SK-N-SH (cell line): ENCODE measurements around the gene NRIP1. TPM values are rescaled to one million over a fixed set of nuclear protein-coding genes. Genes with fewer than 3 reads are reported as not detected.

ENCODE experiments used
- CTCF ChIA-PET: fragments of 300-600, 350-600 bp; formaldehyde crosslinking; extraction: SDS; loops from one replicate; lab custom pipeline; 2021; lab: Yijun Ruan, JAX
- POLR2A ChIA-PET: fragments of 350-600 bp; sonication (Branson Sonifier 250); formaldehyde crosslinking; extraction: SDS; loops from one replicate; lab custom pipeline; 2020; ENCODE audit warnings: antibody characterized with exemption, inconsistent platforms; lab: Yijun Ruan, JAX
- DNase-seq: peaks from one replicate; pipeline ENCODE4 v3.0.0; 2012
- H2AFZ ChIP-seq: fragments of 200-600 bp; sonication (generic); 2 replicates; pipeline ENCODE4 v1.8.1; 2016; ENCODE audit warnings: antibody characterized with exemption, mild to moderate bottlenecking, low read depth
- H3F3A ChIP-seq: fragments of 200-600 bp; sonication (generic); replicated peaks from 2 replicates; pipeline ENCODE3; 2016; ENCODE audit warnings: antibody characterized with exemption, mild to moderate bottlenecking; ENCODE audit not compliant: insufficient read depth
- H3K27ac ChIP-seq, 2 experiments: fragments of 200-500 bp in 1 of 2; fragments of 200-600 bp in 1 of 2; sonication (Bioruptor generic) in 1 of 2; sonication (generic), shearing (Covaris generic) in 1 of 2; 2 replicates each; pipeline versions ENCODE4 v1.5.1 to v1.6.1; 2014 to 2016; ENCODE audit warnings: low read depth in 2 of 2, inconsistent platforms in 1 of 2, low read length in 1 of 2, mild to moderate bottlenecking in 1 of 2, mixed read lengths in 1 of 2
- H3K27me3 ChIP-seq: fragments of 200-600 bp; sonication (generic), shearing (Covaris generic); 2 replicates; pipeline ENCODE4 v1.6.1; 2016; ENCODE audit warnings: mixed run types; ENCODE audit not compliant: insufficient read depth
- H3K36me3 ChIP-seq, 2 experiments: fragments of 200-500 bp in 1 of 2; fragments of 200-600 bp in 1 of 2; sonication (Bioruptor generic) in 1 of 2; sonication (generic) in 1 of 2; replicated peaks in 1 of 2; 2 replicates each; pipeline versions ENCODE3 to v1.5.1; 2014 to 2016; ENCODE audit warnings: low read length in 1 of 2, mild to moderate bottlenecking in 1 of 2; ENCODE audit not compliant: insufficient read depth in 2 of 2, control insufficient read depth in 1 of 2
- H3K4me1 ChIP-seq, 2 experiments: fragments of 200-500 bp in 1 of 2; fragments of 200-600 bp in 1 of 2; sonication (Bioruptor generic) in 1 of 2; sonication (generic), shearing (Covaris generic) in 1 of 2; 2 replicates each; pipeline versions ENCODE4 v1.5.1 to v1.6.1; 2014 to 2016; ENCODE audit warnings: low read depth in 1 of 2, low read length in 1 of 2, mixed run types in 1 of 2; ENCODE audit not compliant: insufficient read depth in 2 of 2, control insufficient read depth in 1 of 2
- H3K4me2 ChIP-seq: fragments of 200-600 bp; sonication (generic), shearing (Covaris generic); 2 replicates; pipeline ENCODE4 v1.6.1; 2017; ENCODE audit warnings: mixed run types
- H3K4me3 ChIP-seq, 2 experiments: fragments of 200-500 bp in 1 of 2; fragments of 200-600 bp in 1 of 2; sonication (Bioruptor generic) in 1 of 2; sonication (generic), shearing (Covaris generic) in 1 of 2; 2 replicates each; pipeline versions ENCODE4 v1.5.1 to v1.8.1; 2014 to 2016; ENCODE audit warnings: low read depth in 2 of 2, inconsistent platforms in 1 of 2, low read length in 1 of 2, mild to moderate bottlenecking in 1 of 2, mixed read lengths in 1 of 2, moderate library complexity in 1 of 2
- H3K79me2 ChIP-seq: fragments of 200-600 bp; sonication (generic); 2 replicates; pipeline ENCODE4 v1.8.1; 2017; ENCODE audit warnings: mild to moderate bottlenecking; ENCODE audit not compliant: insufficient read depth
- H3K9ac ChIP-seq: fragments of 200-600 bp; sonication (generic); 2 replicates; pipeline ENCODE4 v1.6.1; 2017; ENCODE audit warnings: mixed run types
- H3K9me2 ChIP-seq: fragments of 200-600 bp; sonication (generic); 2 replicates; pipeline ENCODE4 v1.6.1; 2017; ENCODE audit warnings: mixed run types
- H3K9me3 ChIP-seq: fragments of 200-600 bp; sonication (generic); 2 replicates; pipeline ENCODE4 v1.6.1; 2017; ENCODE audit warnings: mixed run types, mild to moderate bottlenecking, moderate library complexity
- H4K20me1 ChIP-seq: fragments of 200-600 bp; sonication (generic); 2 replicates; pipeline ENCODE4 v1.6.1; 2017; ENCODE audit warnings: mild to moderate bottlenecking, mixed run types; ENCODE audit not compliant: insufficient read depth
- CHD2 ChIP-seq: fragments of 150-350 bp; IDR thresholded peaks from 2 replicates; pipeline ENCODE4 v1.6.1; 2018; ENCODE audit warnings: low read length; ENCODE audit not compliant: partially characterized antibody
- CTCF ChIP-seq: fragments of 200-600 bp; sonication (generic); IDR thresholded peaks from 2 replicates; pipeline ENCODE4 v1.6.1; 2017; ENCODE audit warnings: antibody characterized with exemption, mild to moderate bottlenecking, moderate library complexity
- EP300 ChIP-seq, 2 experiments: IDR thresholded peaks; 2 replicates each; pipeline versions ENCODE4 v1.4.0 to v1.6.1; 2012; ENCODE audit warnings: borderline replicate concordance in 1 of 2, low read depth in 1 of 2, low read length in 1 of 2
- EZH2phosphoT487 ChIP-seq: fragments of 200-600 bp; sonication (generic); IDR thresholded peaks from 2 replicates; pipeline ENCODE4 v1.6.1; 2017; ENCODE audit warnings: low read depth, mixed run types, mild to moderate bottlenecking, antibody characterized with exemption, moderate library complexity, borderline replicate concordance
- FOXJ3 ChIP-seq: sonication (generic); formaldehyde crosslinking; IDR thresholded peaks from 2 replicates; pipeline ENCODE4 v1.5.1; 2020; ENCODE audit warnings: mild to moderate bottlenecking, missing genetic modification reagents
- JUND ChIP-seq: IDR thresholded peaks from 2 replicates; pipeline ENCODE4 v1.4.0; 2012
- MAX ChIP-seq: IDR thresholded peaks from 2 replicates; pipeline ENCODE4 v1.4.0; 2012; ENCODE audit warnings: low read depth
- MXI1 ChIP-seq: IDR thresholded peaks from 2 replicates; pipeline ENCODE4 v1.6.1; 2012; ENCODE audit warnings: mild to moderate bottlenecking, low read depth, low read length, improper control_type of control experiment
- NRF1 ChIP-seq: IDR thresholded peaks from 2 replicates; pipeline ENCODE4 v1.6.1; 2012; ENCODE audit warnings: low read depth, mild to moderate bottlenecking, low read length
- REST ChIP-seq: IDR thresholded peaks from 2 replicates; pipeline ENCODE4 v1.6.1; 2012; ENCODE audit warnings: mild to moderate bottlenecking, low read depth, low read length, moderate library complexity
- SIN3A ChIP-seq: IDR thresholded peaks from 2 replicates; pipeline ENCODE4 v1.6.1; 2012; ENCODE audit warnings: low read depth, mild to moderate bottlenecking, low read length, moderate library complexity, borderline replicate concordance
- SMC3 ChIP-seq: IDR thresholded peaks from 2 replicates; pipeline ENCODE4 v1.6.1; 2012; ENCODE audit warnings: low read depth, low read length, improper control_type of control experiment
- TCF12 ChIP-seq: IDR thresholded peaks from 2 replicates; pipeline ENCODE4 v1.4.0; 2012
- USF1 ChIP-seq: IDR thresholded peaks from 2 replicates; pipeline ENCODE4 v1.4.0; 2012; ENCODE audit warnings: low read depth, borderline replicate concordance
- USF2 ChIP-seq: fragments of 150-350 bp; IDR thresholded peaks from 2 replicates; pipeline ENCODE4 v1.6.1; 2017; ENCODE audit warnings: antibody characterized with exemption, low read length, low read depth, borderline replicate concordance
- ZBTB33 ChIP-seq: IDR thresholded peaks from 2 replicates; pipeline ENCODE4 v1.4.0; 2012; ENCODE audit warnings: low read depth, borderline replicate concordance
- WGBS: methylation state at CpG from one replicate; pipeline ENCODE4 v1.1.6; 2017; ENCODE audit warnings: low lambda C conversion rate; 5-methylcytosine and 5-hydroxymethylcytosine counted together
- polyA plus RNA-seq, 3 experiments: library from polyadenylated mRNA; depleted of rRNA; stranded (reverse); fragments of >200 nt; gene quantifications; 2 replicates each; pipeline ENCODE4 v1.2.3, GENCODE V29; 2012

The NRIP1 gene
- polyA plus RNA-seq, 1 of the 3 experiments (the other 2 are of a cell fraction) = 0.02 TPM

- Histone ChIP-seq H4K20me1 (no peaks in the 10 kb centered on the region), H3K9ac (no peak overlapping the region), H3K4me1 (no peaks in the 10 kb centered on the region), H3K27me3 (no peaks in the 10 kb centered on the region), H3K79me2 (no peaks in the 10 kb centered on the region), H3K36me3 (no peaks in the 10 kb centered on the region), H3K4me2 (no peak overlapping the region), H3K9me3 (no peaks in the 10 kb centered on the region), H3K9me2 (no peaks in the 10 kb centered on the region), H3K4me3 (no peak overlapping the region), H2AFZ (no peak overlapping the region), H3K27ac (no peak overlapping the region), H3F3A (no peaks in the 10 kb centered on the region)
- DNase-seq = no peak
- ChIA-PET POLR2A (no interaction called here), CTCF (no interaction called here)
- TF ChIP-seq SIN3A = no peak
- no peak for TF ChIP-seq REST
- no peak for TF ChIP-seq CHD2
- TF ChIP-seq USF2 = no peak
- TF ChIP-seq NRF1 = no peak
- WGBS = 10% methylated on average over 6 of the region's 6 CpGs
Observed at GRCh38 chr21:14964621-14965020, 100.2 kb downstream of the NRIP1 start.

- Histone ChIP-seq H3K9me3 (no peaks in the 10 kb centered on the region), H3K4me3 (no peak overlapping the region), H2AFZ (no peak overlapping the region), H3K9me2 (no peaks in the 10 kb centered on the region), H3K4me2 (no peak overlapping the region), H3K79me2 (no peaks in the 10 kb centered on the region), H3K4me1 (no peaks in the 10 kb centered on the region), H3K36me3 (no peaks in the 10 kb centered on the region), H3K9ac (no peak overlapping the region), H3K27me3 (no peaks in the 10 kb centered on the region), H3F3A (no peaks in the 10 kb centered on the region), H3K27ac (no peak overlapping the region), H4K20me1 (no peaks in the 10 kb centered on the region)
- CTCF ChIA-PET = no interaction called here
- POLR2A ChIA-PET = no interaction called here
- WGBS = 7% methylated on average over 3 of the region's 3 CpGs
- DNase-seq = no peak
- TF ChIP-seq TCF12 (no peak), FOXJ3 (CRISPR knock-in tag) (no peak), USF2 (no peak), MAX (no peak), MXI1 (no peak), SIN3A (no peak), EZH2phosphoT487 (no peak), CHD2 (no peak), SMC3 (no peak), CTCF (no peak), JUND (no peak), EP300 (IDR thresholded peaks at IDR 0.05; ENCODE audit: borderline replicate concordance in 1 of 2, low read depth in 1 of 2, low read length in 1 of 2) (no peak), ZBTB33 (no peak), USF1 (no peak)
Observed at GRCh38 chr21:14962217-14962616, 102.6 kb downstream of the NRIP1 start.
